ENCODE data around the gene NKX1-1. TPM values are rescaled to one million over a fixed set of nuclear protein-coding genes. Genes with fewer than 3 reads are reported as not detected.

Gene NKX1-1
- total RNA-seq, 1 donor from 2014 or later, result not detected

DNA sequence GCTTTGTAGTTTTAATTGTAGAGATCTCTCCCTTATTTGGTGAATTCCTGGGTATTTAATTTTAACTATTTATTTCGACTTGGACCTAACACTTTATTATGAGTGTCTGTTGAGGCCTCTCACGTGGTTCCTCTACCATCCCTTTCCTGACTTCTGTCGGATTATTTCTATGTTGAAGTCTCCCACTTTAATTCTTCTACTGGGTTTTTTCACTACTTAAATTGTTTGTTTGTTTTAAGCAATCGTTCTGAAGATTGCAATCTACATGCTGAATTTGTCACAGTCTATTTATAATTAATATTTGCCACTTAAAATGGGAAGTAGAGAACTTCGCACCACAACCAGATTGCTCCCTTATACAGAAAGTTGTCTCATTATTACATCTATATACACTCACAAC lies 20.8 kb upstream of the NKX1-1 start:
- TF ChIP-seq CTCF (conservative IDR thresholded peaks at IDR 0.05; ENCODE audit: low read depth, low read length), result no peak
- DNase-seq (ENCODE audit: low read depth), result no peak
- H3K4me3 ChIP-seq (ENCODE audit: low read depth, low read length), result no peak overlapping the region

GRCh38 chr4:1421657-1422056 lies 15.4 kb upstream of the NKX1-1 start:
- TF ChIP-seq CTCF (conservative IDR thresholded peaks at IDR 0.05; ENCODE audit: low read depth, low read length), result no peak
- no peak for DNase-seq (ENCODE audit: low read depth)
- H3K4me3 ChIP-seq (ENCODE audit: low read depth, low read length), result no peak overlapping the region

- no peak overlapping the region for H3K4me3 ChIP-seq (ENCODE audit: low read depth, low read length)
- no peak for DNase-seq (ENCODE audit: low read depth)
- no peak for TF ChIP-seq CTCF (conservative IDR thresholded peaks at IDR 0.05; ENCODE audit: low read depth, low read length)
Observed at GRCh38 chr4:1419708-1420107, 13.5 kb upstream of the NKX1-1 start.

DNA sequence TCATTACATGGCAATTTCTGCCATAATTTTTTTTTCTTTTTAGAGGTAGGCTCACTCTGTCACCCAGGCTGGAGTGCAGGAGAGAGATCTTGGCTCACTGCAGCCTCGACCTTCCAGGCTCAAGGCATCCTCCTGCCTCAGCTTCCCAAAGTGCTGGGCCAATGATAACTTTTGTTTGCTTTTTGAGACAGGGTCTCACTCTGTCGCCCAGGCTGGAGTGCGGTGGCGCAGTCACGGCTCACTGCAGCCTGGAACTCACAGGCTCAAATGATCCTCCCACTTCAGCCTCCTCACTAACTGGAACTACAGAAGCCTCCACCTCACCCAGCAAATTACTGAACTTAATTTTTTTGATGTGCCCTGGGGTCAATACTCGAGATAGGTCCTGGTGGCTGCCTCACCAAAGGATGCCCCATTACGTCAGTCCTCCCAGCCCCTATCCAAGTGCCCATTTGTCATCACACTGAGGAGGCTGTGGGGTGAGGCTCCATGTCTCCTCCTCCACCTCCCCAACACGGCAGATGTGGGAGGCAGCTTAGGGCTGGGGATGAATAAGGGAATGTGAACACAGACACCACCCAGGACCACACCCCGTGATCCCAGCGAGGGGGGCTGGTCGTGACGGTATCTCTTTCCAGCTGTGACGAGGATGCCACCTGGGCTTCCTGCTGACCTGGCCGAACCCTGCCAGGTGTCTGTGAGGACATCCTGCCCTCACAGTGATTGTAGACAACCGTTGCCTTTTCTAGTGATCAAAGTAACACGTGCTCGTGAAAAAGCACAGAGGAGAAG lies 12.4 kb upstream of the NKX1-1 start:
- TF ChIP-seq CTCF (conservative IDR thresholded peaks at IDR 0.05; ENCODE audit: low read depth, low read length), result no peak
- H3K4me3 ChIP-seq (ENCODE audit: low read depth, low read length), result no peak overlapping the region
- DNase-seq (ENCODE audit: low read depth), result no peak

DNA sequence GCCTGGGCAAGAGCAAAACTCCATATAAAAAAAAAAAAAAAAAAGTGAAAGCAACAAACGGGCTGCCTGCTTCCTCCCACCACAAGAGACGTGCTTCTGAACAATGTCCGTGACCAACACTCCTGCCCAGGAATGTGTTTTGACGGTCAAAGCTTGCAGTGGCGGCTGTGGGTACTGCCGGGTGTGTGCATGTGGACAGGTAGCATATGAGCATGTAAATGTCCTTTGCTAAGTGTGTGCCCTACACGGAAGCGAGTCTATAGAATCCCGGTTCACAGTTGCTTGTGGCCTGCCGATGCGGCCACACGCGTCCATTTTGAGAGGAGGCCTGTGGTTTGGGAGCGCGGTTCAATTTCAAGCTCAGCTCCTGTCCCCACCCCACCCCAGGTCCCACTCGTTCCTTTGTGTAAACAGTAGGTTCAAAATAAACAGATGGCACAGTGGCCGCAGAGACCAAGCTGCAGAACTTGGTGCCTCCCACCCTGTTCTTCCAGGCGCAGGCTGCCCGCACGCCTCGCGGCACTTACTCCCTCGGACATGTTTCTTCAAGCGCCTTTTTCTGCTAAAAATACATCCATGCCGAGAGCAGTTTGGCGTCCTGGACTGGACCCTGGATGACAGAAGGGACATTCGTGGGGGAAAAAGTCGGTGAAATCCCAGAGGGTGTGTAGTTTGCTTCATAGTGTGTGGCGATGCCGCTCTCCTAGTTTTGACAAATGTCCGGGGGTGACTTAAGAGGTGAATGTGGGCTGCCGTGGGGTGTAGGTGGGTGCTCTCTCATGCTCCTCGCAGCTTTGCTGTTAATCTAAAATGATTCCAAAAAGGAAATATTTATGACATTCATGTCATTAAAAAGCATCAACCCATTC lies 11.5 kb upstream of the NKX1-1 start:
- TF ChIP-seq CTCF (conservative IDR thresholded peaks at IDR 0.05; ENCODE audit: low read depth, low read length), result no peak
- DNase-seq (ENCODE audit: low read depth), result no peak

DNA sequence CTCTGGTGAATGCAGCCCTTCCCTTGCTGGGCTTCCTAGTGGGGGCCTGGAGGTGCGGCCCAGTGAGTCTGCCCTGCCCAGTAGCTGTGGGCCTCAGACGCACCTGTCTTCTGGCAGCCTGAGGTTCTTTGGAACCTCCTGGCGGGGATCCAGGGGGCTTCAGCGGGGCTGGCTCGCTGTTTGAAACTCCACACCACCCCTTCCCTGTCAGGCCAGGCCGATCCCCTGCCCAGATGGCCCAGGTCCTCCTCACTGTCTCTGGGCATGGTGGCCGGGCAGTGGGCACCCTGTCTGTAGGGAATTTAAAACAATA lies 10.7 kb upstream of the NKX1-1 start:
- TF ChIP-seq CTCF (conservative IDR thresholded peaks at IDR 0.05; ENCODE audit: low read depth, low read length), result no peak
- no peak for DNase-seq (ENCODE audit: low read depth)
- H3K4me3 ChIP-seq (ENCODE audit: low read depth, low read length), result no peak overlapping the region

More for the DNA sequence above, 11.5 kb upstream of the NKX1-1 start:
- no peak overlapping the region for H3K4me3 ChIP-seq (ENCODE audit: low read depth, low read length)

All from epithelial cell of proximal tubule (primary cell).